Nephron (organoid): ENCODE data around the gene SLC27A5.

Experiments
- H3K27ac Mint-ChIP-seq, 3 experiments: 2 replicates each; pipeline ENCODE4 v1.8.0; 2020; ENCODE audit warnings: mixed read lengths in 3 of 3, mild to moderate bottlenecking in 2 of 3, moderate library complexity in 1 of 3
- H3K27me3 Mint-ChIP-seq: 2 replicates; pipeline ENCODE4 v1.8.0; 2021; ENCODE audit warnings: low read depth, mild to moderate bottlenecking, moderate library complexity, mixed read lengths
- H3K36me3 Mint-ChIP-seq: 2 replicates; pipeline ENCODE4 v1.8.0; 2020; ENCODE audit warnings: low read depth, mixed read lengths
- H3K4me1 Mint-ChIP-seq: 2 replicates; pipeline ENCODE4 v1.8.0; 2020; ENCODE audit warnings: mixed read lengths
- H3K4me3 Mint-ChIP-seq, 3 experiments: 2 replicates each; pipeline ENCODE4 v1.8.0; 2020; ENCODE audit warnings: mild to moderate bottlenecking in 3 of 3, mixed read lengths in 3 of 3, moderate library complexity in 2 of 3
- H3K9me3 Mint-ChIP-seq: 2 replicates; pipeline ENCODE4 v1.8.0; 2020; ENCODE audit warnings: mixed read lengths
- CTCF ChIP-seq, 3 experiments: fragments of 200-600 bp; sonication (generic); IDR thresholded peaks; one replicate each; pipeline ENCODE4 v1.5.0; 2021; ENCODE audit warnings: antibody characterized with exemption in 3 of 3; ENCODE audit not compliant: unreplicated experiment in 3 of 3

Gene SLC27A5

GRCh38 chr19:58483776-58484175 lies 28.0 kb downstream of the SLC27A5 start:
- H3K27me3 Mint-ChIP-seq: no peaks in the 10 kb centered on the region

GRCh38 chr19:58482372-58482771 lies 29.4 kb downstream of the SLC27A5 start:
- H3K4me1 Mint-ChIP-seq: no peaks in the 10 kb centered on the region
- no peaks in the 10 kb centered on the region for H3K27me3 Mint-ChIP-seq
- H3K36me3 Mint-ChIP-seq: peaks cover 9% of the 10 kb centered on the region
- no peaks in the 10 kb centered on the region for H3K9me3 Mint-ChIP-seq
- no peak overlapping the region for H3K4me3 Mint-ChIP-seq
- TF ChIP-seq CTCF (IDR thresholded peaks at IDR 0.05; ENCODE audit: unreplicated experiment in 3 of 3): no peak
- no peak overlapping the region for H3K27ac Mint-ChIP-seq

More at GRCh38 chr19:58483776-58484175, 28.0 kb downstream of the SLC27A5 start:
- Mint-ChIP-seq H3K27ac (no peak overlapping the region), H3K36me3 (peaks cover 9% of the 10 kb centered on the region), H3K9me3 (no peaks in the 10 kb centered on the region), H3K4me1 (no peaks in the 10 kb centered on the region), H3K4me3 (no peak overlapping the region)
- TF ChIP-seq CTCF (IDR thresholded peaks at IDR 0.05; ENCODE audit: unreplicated experiment in 3 of 3): no peak

- no peak for TF ChIP-seq CTCF (IDR thresholded peaks at IDR 0.05; ENCODE audit: unreplicated experiment in 3 of 3)
- Mint-ChIP-seq H3K4me3 (peak overlapping the region in 1 of 3 experiments; percentile 25), H3K27me3 (no peaks in the 10 kb centered on the region), H3K4me1 (peaks cover 6% of the 10 kb centered on the region), H3K9me3 (no peaks in the 10 kb centered on the region), H3K36me3 (peaks cover 9% of the 10 kb centered on the region), H3K27ac (no peak overlapping the region)
Observed at GRCh38 chr19:58480831-58481230, 31.0 kb downstream of the SLC27A5 start.

GRCh38 chr19:58480481-58480830 lies 31.3 kb downstream of the SLC27A5 start:
- Mint-ChIP-seq H3K27ac (no peak overlapping the region), H3K36me3 (peaks cover 9% of the 10 kb centered on the region), H3K4me1 (peaks cover 6% of the 10 kb centered on the region), H3K27me3 (no peaks in the 10 kb centered on the region), H3K4me3 (no peak overlapping the region), H3K9me3 (no peaks in the 10 kb centered on the region)
- TF ChIP-seq CTCF (IDR thresholded peaks at IDR 0.05; ENCODE audit: unreplicated experiment in 3 of 3): no peak

- Mint-ChIP-seq H3K36me3 (peaks cover 9% of the 10 kb centered on the region), H3K9me3 (no peaks in the 10 kb centered on the region), H3K27ac (no peak overlapping the region), H3K4me1 (peaks cover 6% of the 10 kb centered on the region), H3K4me3 (no peak overlapping the region), H3K27me3 (no peaks in the 10 kb centered on the region)
- TF ChIP-seq CTCF (IDR thresholded peaks at IDR 0.05; ENCODE audit: unreplicated experiment in 3 of 3): no peak
Observed at GRCh38 chr19:58479736-58480480, 31.9 kb downstream of the SLC27A5 start.

GRCh38 chr19:58479303-58479702 lies 32.5 kb downstream of the SLC27A5 start:
- no peaks in the 10 kb centered on the region for H3K27me3 Mint-ChIP-seq
- H3K4me3 Mint-ChIP-seq: peak overlapping the region; percentile 48 to 63 (median 53)
- TF ChIP-seq CTCF (IDR thresholded peaks at IDR 0.05; ENCODE audit: unreplicated experiment in 3 of 3): no peak
- H3K27ac Mint-ChIP-seq: no peak overlapping the region
- H3K9me3 Mint-ChIP-seq: no peaks in the 10 kb centered on the region
- H3K4me1 Mint-ChIP-seq: peaks cover 6% of the 10 kb centered on the region
- H3K36me3 Mint-ChIP-seq: peaks cover 9% of the 10 kb centered on the region
